ENCODE measurements around the gene L3HYPDH. TPM values are rescaled to one million over a fixed set of nuclear protein-coding genes. Genes with fewer than 3 reads are reported as not detected.

Gene L3HYPDH
- polyA plus RNA-seq, 1 donor (not counting 4 experiments of a cell fraction or from before 2014, with no cell fraction given), result 37.5 TPM

- TF ChIP-seq CTCF (optimal IDR thresholded peaks at IDR 0.05 in 1 of 3, IDR thresholded peaks at IDR 0.05 in 1 of 3, conservative IDR thresholded peaks at IDR 0.05 in 1 of 3; ENCODE audit: extremely low read depth in 1 of 3, insufficient read depth in 2 of 3, low read length in 3 of 3) (no peak), EZH2 (IDR thresholded peaks at IDR 0.05; ENCODE audit: low read length) (no peak)
Measured at GRCh38 chr14:59424341-59425071, 59.7 kb downstream of the L3HYPDH start.

More at GRCh38 chr14:59424341-59425071, 59.7 kb downstream of the L3HYPDH start:
- Histone ChIP-seq H3K9me1 (ENCODE audit: control insufficient read depth, extremely low read depth, insufficient read depth, low read length) (no peaks in the 10 kb centered on the region), H3K4me2 (ENCODE audit: control insufficient read depth, extremely low read depth, insufficient read depth, low read depth, low read length) (no peak overlapping the region), H3K79me2 (ENCODE audit: control insufficient read depth, insufficient read depth, low read length) (no peaks in the 10 kb centered on the region), H3K36me3 (ENCODE audit: control insufficient read depth in 2 of 2, extremely low read depth in 1 of 2, insufficient read depth in 2 of 2, low read length in 2 of 2) (no peaks in the 10 kb centered on the region), H3K4me3 (ENCODE audit: control insufficient read depth in 2 of 3, extremely low read depth in 1 of 3, insufficient read depth in 2 of 3, low read depth in 1 of 3, low read length in 3 of 3) (no peak overlapping the region), H3K27me3 (ENCODE audit: control insufficient read depth, extremely low read depth, insufficient read depth, low read length) (no peaks in the 10 kb centered on the region), H4K20me1 (ENCODE audit: control insufficient read depth, extremely low read depth, insufficient read depth, low read length) (no peaks in the 10 kb centered on the region), H3K27ac (ENCODE audit: control insufficient read depth, insufficient read depth, low read length) (no peak overlapping the region), H2AFZ (ENCODE audit: control insufficient read depth, low read length) (no peak overlapping the region), H3K9ac (ENCODE audit: control insufficient read depth, extremely low read depth, insufficient read depth, low read length) (no peak overlapping the region), H3K9me3 (ENCODE audit: control insufficient read depth, low read depth, low read length) (no peaks in the 10 kb centered on the region), H3K4me1 (ENCODE audit: control insufficient read depth, extremely low read depth, insufficient read depth, low read length) (peaks cover 7% of the 10 kb centered on the region)
- dilution Hi-C loops (cut with MboI; ENCODE audit: extremely low pct_ligation_motif_present, low sequenced_read_pairs), result no loop called here
- DNase-seq (ENCODE audit: low read depth, low spot score) (no peak), FAIRE-seq (no peak)

Other genes with a start within 250 kb of the L3HYPDH start
- 0.32 to 0.90 TPM (median 0.45 TPM) in 3 replicates for gene GPR135, start 19.0 kb downstream of the L3HYPDH start, polyA plus RNA-seq
- gene JKAMP, start 109 bp upstream of the L3HYPDH start, polyA plus RNA-seq, result 82.1 to 166 TPM (median 145 TPM) in 3 replicates
- not detected in 3 replicates for gene CCDC175, start 92.4 kb upstream of the L3HYPDH start, polyA plus RNA-seq

All from keratinocyte (primary cell).